ENCODE data around the gene CCDC157. TPM values are rescaled to one million over a fixed set of nuclear protein-coding genes. Genes with fewer than 3 reads are reported as not detected.

Gene CCDC157
- polyA plus RNA-seq, 1 of the 3 experiments (the other 2 are of a cell fraction) = 5.8 TPM

DNA sequence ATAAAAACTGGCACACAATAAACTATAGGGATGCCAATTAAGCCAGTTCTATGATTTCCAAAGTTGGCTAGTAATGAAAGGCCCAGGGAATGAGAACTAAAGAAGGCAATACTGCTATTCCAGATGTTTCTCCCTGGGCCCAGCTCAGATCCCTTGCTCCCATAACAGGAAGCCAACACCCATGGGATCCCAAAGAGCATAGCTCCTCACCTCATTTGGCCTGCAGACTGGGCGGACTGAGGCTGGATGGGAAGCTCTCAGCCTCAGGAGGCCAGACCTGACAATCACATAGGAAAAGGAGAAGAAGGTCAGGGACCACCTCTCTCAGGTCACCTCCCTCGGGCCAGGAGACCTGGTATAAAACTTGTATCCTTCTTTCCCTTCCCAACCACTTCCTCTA lies 35.3 kb upstream of the CCDC157 start:
- ChIA-PET POLR2A (no interaction called here), CTCF (interaction anchor here (1.6 kb wide), 1 partner anchor 34 kb away, joined by 5 read pairs; no protein-coding TSS in a partner anchor)
- H3K27ac ChIP-seq (ENCODE audit: low read depth in 2 of 2, low read length in 1 of 2) = no peak overlapping the region
- WGBS (ENCODE audit: low lambda C conversion rate) = 100% methylated on average over 1 of the region's 2 CpGs
- peaks cover 42% of the 10 kb centered on the region for H4K20me1 ChIP-seq (ENCODE audit: insufficient read depth)
- H3K9ac ChIP-seq = no peak overlapping the region
- no peak overlapping the region for H2AFZ ChIP-seq (ENCODE audit: low read depth)
- H3K4me3 ChIP-seq (ENCODE audit: low read depth in 2 of 2, low read length in 1 of 2) = no peak overlapping the region
- no peak for DNase-seq
- no peaks in the 10 kb centered on the region for H3F3A ChIP-seq (replicated peaks; ENCODE audit: insufficient read depth)
- no peak overlapping the region for H3K4me2 ChIP-seq
- no peaks in the 10 kb centered on the region for H3K9me2 ChIP-seq
- H3K9me3 ChIP-seq = no peaks in the 10 kb centered on the region
- H3K36me3 ChIP-seq (replicated peaks in 1 of 2; ENCODE audit: control insufficient read depth in 1 of 2, insufficient read depth in 2 of 2, low read length in 1 of 2) = peaks cover 0 to 6% of the 10 kb centered on the region in 2 experiments
- peaks cover 0 to 19% of the 10 kb centered on the region in 2 experiments; a peak in 1 of 4 replicates for H3K4me1 ChIP-seq (ENCODE audit: control insufficient read depth in 1 of 2, insufficient read depth in 2 of 2, low read depth in 1 of 2, low read length in 1 of 2)
- no peak for TF ChIP-seq ELF1 (IDR thresholded peaks at IDR 0.05)
- no peak for TF ChIP-seq POLR2AphosphoS5 (IDR thresholded peaks at IDR 0.05; ENCODE audit: low read depth, low read length)
- no peak for TF ChIP-seq FOSL2 (IDR thresholded peaks at IDR 0.05; ENCODE audit: borderline replicate concordance, low read depth)
- no peak for TF ChIP-seq TEAD4 (IDR thresholded peaks at IDR 0.05; ENCODE audit: borderline replicate concordance, insufficient read depth)
- TF ChIP-seq, protein P1, sequence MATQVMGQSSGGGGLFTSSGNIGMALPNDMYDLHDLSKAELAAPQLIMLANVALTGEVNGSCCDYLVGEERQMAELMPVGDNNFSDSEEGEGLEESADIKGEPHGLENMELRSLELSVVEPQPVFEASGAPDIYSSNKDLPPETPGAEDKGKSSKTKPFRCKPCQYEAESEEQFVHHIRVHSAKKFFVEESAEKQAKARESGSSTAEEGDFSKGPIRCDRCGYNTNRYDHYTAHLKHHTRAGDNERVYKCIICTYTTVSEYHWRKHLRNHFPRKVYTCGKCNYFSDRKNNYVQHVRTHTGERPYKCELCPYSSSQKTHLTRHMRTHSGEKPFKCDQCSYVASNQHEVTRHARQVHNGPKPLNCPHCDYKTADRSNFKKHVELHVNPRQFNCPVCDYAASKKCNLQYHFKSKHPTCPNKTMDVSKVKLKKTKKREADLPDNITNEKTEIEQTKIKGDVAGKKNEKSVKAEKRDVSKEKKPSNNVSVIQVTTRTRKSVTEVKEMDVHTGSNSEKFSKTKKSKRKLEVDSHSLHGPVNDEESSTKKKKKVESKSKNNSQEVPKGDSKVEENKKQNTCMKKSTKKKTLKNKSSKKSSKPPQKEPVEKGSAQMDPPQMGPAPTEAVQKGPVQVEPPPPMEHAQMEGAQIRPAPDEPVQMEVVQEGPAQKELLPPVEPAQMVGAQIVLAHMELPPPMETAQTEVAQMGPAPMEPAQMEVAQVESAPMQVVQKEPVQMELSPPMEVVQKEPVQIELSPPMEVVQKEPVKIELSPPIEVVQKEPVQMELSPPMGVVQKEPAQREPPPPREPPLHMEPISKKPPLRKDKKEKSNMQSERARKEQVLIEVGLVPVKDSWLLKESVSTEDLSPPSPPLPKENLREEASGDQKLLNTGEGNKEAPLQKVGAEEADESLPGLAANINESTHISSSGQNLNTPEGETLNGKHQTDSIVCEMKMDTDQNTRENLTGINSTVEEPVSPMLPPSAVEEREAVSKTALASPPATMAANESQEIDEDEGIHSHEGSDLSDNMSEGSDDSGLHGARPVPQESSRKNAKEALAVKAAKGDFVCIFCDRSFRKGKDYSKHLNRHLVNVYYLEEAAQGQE (IDR thresholded peaks at IDR 0.05; ENCODE audit: low read depth, low read length) = no peak
- no peak for TF ChIP-seq TCF12 (IDR thresholded peaks at IDR 0.05)
- TF ChIP-seq RFX5 (IDR thresholded peaks at IDR 0.05; ENCODE audit: low read length) = no peak
- TF ChIP-seq EP300 (IDR thresholded peaks at IDR 0.05; ENCODE audit: borderline replicate concordance in 1 of 2, low read depth in 1 of 2, low read length in 1 of 2) = no peak
- TF ChIP-seq, protein P2, sequence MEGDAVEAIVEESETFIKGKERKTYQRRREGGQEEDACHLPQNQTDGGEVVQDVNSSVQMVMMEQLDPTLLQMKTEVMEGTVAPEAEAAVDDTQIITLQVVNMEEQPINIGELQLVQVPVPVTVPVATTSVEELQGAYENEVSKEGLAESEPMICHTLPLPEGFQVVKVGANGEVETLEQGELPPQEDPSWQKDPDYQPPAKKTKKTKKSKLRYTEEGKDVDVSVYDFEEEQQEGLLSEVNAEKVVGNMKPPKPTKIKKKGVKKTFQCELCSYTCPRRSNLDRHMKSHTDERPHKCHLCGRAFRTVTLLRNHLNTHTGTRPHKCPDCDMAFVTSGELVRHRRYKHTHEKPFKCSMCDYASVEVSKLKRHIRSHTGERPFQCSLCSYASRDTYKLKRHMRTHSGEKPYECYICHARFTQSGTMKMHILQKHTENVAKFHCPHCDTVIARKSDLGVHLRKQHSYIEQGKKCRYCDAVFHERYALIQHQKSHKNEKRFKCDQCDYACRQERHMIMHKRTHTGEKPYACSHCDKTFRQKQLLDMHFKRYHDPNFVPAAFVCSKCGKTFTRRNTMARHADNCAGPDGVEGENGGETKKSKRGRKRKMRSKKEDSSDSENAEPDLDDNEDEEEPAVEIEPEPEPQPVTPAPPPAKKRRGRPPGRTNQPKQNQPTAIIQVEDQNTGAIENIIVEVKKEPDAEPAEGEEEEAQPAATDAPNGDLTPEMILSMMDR (IDR thresholded peaks at IDR 0.05) = no peak
- no peak for TF ChIP-seq RAD21 (IDR thresholded peaks at IDR 0.05; ENCODE audit: low read length)
- TF ChIP-seq, protein P3, sequence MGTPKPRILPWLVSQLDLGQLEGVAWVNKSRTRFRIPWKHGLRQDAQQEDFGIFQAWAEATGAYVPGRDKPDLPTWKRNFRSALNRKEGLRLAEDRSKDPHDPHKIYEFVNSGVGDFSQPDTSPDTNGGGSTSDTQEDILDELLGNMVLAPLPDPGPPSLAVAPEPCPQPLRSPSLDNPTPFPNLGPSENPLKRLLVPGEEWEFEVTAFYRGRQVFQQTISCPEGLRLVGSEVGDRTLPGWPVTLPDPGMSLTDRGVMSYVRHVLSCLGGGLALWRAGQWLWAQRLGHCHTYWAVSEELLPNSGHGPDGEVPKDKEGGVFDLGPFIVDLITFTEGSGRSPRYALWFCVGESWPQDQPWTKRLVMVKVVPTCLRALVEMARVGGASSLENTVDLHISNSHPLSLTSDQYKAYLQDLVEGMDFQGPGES (IDR thresholded peaks at IDR 0.05; ENCODE audit: low read depth, low read length) = no peak
- no peak for TF ChIP-seq EZH2phosphoT487 (IDR thresholded peaks at IDR 0.05; ENCODE audit: borderline replicate concordance, low read depth)
- TF ChIP-seq, protein P4, sequence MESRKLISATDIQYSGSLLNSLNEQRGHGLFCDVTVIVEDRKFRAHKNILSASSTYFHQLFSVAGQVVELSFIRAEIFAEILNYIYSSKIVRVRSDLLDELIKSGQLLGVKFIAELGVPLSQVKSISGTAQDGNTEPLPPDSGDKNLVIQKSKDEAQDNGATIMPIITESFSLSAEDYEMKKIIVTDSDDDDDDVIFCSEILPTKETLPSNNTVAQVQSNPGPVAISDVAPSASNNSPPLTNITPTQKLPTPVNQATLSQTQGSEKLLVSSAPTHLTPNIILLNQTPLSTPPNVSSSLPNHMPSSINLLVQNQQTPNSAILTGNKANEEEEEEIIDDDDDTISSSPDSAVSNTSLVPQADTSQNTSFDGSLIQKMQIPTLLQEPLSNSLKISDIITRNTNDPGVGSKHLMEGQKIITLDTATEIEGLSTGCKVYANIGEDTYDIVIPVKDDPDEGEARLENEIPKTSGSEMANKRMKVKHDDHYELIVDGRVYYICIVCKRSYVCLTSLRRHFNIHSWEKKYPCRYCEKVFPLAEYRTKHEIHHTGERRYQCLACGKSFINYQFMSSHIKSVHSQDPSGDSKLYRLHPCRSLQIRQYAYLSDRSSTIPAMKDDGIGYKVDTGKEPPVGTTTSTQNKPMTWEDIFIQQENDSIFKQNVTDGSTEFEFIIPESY (IDR thresholded peaks at IDR 0.05; ENCODE audit: borderline replicate concordance, low read depth) = no peak
- no peak for TF ChIP-seq NRF1 (IDR thresholded peaks at IDR 0.05; ENCODE audit: low read depth, low read length)
- TF ChIP-seq, protein P5, sequence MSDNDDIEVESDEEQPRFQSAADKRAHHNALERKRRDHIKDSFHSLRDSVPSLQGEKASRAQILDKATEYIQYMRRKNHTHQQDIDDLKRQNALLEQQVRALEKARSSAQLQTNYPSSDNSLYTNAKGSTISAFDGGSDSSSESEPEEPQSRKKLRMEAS (IDR thresholded peaks at IDR 0.05; ENCODE audit: low read depth) = no peak
- TF ChIP-seq, protein P6, sequence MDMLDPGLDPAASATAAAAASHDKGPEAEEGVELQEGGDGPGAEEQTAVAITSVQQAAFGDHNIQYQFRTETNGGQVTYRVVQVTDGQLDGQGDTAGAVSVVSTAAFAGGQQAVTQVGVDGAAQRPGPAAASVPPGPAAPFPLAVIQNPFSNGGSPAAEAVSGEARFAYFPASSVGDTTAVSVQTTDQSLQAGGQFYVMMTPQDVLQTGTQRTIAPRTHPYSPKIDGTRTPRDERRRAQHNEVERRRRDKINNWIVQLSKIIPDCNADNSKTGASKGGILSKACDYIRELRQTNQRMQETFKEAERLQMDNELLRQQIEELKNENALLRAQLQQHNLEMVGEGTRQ (IDR thresholded peaks at IDR 0.05; ENCODE audit: borderline replicate concordance, low read depth, low read length) = no peak
- no peak for TF ChIP-seq JUND (IDR thresholded peaks at IDR 0.05)
- H3K27me3 ChIP-seq (ENCODE audit: insufficient read depth) = no peaks in the 10 kb centered on the region
- peaks cover 60% of the 10 kb centered on the region for H3K79me2 ChIP-seq (ENCODE audit: insufficient read depth)
